GM18520 (cell line): Measurements from ENCODE around the gene PRKG1.

ENCODE experiments used
- ATAC-seq: cut with Tn5 transposase; IDR thresholded peaks from one replicate; pipeline ENCODE4 v1.9.1; 2021; ENCODE audit not compliant: unreplicated experiment

The PRKG1 gene

DNA sequence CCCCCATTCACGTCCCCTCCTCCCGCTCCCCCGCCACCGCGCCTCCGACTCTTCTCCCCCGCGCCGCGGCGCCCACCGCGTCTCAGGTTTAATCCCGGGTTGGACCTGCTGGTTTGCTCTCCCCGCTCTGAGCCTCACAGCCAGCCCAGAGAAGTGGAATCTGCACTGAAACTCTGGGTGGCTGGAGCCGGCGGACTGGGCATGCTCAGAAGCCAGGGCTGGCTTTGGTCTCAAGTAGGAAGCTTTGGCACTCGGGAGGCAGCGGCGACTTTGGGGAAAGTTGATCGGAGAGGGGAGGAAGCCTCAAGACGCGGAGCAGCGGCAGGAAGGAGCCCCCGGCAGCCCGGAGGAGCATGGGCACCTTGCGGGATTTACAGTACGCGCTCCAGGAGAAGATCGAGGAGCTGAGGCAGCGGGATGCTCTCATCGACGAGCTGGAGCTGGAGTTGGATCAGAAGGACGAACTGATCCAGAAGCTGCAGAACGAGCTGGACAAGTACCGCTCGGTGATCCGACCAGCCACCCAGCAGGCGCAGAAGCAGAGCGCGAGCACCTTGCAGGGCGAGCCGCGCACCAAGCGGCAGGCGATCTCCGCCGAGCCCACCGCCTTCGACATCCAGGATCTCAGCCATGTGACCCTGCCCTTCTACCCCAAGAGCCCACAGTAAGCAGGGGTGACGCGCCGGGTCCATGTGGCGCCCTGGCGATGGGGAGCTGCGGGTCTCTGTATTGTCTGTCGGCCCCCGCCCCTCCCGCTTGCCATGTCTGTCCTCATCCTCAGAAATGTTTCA is at the start of gene PRKG1:
Gene PRKG1 (plus strand): TSS at position 250 of the 791 bp plus-strand sequence.
- no peak for ATAC-seq

DNA sequence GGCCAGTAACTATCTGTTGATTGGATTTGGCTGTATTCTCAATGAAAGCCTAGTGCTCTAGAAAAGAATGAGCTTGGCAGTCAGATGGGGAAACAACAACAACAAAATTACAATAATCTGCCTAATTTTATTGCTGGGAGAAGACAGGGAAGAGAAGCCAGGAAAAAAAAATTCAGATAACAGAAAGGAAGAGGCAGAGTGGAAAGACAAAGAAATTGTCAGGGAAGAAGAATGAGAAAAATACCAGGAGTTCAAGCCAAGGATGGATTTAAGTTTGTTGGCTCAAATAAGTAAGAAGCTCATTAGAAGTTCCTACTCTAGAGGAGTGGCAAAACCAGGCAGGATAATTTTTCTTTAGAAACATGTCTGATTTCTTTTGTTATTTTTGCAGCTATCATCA is 45.9 kb upstream of the PRKG1 start:
- no peak for ATAC-seq

DNA sequence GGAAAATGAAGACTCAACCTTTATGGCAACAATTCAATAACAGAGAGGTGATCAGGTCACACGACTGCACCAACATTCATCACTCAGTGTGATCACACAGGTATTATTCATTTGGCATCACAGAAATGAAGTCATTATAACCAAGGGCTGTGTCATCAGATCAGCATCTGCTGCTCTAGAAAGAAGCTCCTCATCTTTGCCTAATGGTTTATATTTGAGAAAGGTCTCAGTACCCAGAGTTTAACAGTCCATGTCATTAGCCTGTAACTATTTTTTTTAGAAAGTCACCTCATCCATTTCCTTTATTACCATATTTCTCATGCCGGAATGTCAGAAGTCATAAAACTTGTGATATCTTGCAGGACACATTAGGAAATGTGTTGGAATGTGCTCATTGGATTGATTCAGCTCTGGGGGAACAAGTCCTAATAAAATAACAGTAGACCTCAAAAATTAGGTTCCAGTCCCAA is 45.1 kb upstream of the PRKG1 start:
- ATAC-seq: no peak

DNA sequence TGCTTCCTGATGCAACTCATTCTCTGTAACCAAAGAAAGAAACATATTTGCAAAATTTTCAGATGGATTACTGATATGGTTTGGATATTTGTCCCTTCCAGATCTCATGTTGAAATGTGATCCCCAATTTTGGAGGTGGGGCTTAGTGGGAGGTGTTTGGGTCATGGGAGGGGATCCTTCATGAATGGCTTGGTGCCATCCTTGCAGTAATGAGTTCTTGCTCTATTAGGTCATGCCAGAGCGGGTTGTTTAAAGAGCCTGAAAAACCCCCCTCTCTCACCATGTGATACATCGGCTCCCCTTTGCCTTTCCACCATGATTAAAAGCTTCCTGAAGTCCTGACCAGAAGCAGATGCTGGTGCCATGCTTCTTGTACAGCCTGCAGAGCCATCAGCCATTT is 43.8 kb upstream of the PRKG1 start:
- ATAC-seq: no peak

DNA sequence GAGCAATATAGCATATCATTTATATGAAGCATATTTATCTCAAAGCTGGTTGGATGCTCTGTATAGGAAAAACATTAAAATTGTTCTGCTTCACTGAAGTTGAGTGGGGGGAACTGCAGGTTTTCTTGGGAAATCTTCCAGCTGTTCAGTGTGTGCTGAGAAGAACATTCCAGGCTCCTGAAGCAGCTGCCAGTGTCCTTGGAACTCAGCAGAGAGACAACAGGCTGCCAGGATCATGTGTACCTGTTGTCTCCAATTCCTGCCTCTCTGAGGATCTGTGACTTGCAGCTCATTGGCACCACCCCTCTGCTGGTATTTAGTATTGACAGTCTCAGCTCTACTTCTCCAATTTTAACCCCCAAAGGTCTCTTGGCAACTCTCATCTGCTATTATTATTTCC is 42.3 kb upstream of the PRKG1 start:
- no peak for ATAC-seq

DNA sequence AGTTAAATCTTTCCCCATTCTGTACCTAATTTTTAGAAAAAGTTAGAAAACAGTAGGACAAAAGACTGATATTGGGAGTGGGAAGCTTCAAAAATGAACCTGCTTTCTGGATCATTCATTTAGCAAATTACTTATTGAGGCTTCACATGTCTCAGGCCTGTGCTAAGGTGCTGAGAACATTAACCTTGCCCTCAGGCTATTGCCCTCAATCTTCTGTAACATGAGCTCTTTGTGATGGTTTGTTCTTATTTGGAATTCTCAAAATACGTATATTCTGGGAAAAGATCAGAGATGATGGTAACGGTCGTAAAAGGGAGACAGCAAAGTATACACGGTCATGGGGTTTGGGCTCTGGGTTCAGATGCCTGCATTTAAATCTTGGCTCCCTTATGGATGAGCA is 39.5 kb upstream of the PRKG1 start:
- no peak for ATAC-seq

DNA sequence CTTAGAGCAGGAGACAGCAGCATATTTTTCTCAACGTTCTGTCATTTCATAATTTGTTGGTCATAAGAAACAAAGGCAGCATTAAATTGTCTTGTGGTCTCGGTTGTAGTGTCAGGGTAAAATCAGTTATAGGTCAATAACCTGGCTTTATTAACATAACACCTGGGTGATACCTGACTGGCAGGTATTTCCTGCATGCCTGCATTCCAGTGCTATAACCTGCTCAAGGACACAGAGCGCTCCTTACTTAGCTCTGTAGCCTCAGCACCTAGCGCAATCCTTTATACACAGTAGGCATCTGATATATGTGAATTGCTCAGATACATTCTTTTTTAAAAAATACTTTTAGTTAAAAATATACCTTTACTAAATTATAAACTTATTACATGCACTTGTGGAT is 38.9 kb upstream of the PRKG1 start:
- no peak for ATAC-seq

DNA sequence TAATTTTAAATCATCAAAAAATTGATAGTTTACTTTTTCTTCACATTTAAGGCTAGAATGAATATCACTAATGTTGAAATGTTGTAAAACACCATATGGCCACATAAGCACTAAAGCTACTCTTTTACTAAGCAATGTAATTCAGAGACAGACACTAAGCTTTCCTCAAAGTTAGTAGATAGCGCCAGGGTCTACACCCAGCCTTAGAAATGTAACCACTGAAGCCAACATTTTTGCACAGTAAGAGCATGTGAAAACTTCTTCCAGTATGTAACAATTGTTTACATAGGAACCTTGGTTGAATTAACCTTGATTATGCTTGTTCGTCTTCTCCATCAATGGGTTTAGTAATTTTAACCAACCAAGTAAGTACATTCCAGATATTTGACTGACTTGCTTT is 28.4 kb upstream of the PRKG1 start:
- no peak for ATAC-seq

DNA sequence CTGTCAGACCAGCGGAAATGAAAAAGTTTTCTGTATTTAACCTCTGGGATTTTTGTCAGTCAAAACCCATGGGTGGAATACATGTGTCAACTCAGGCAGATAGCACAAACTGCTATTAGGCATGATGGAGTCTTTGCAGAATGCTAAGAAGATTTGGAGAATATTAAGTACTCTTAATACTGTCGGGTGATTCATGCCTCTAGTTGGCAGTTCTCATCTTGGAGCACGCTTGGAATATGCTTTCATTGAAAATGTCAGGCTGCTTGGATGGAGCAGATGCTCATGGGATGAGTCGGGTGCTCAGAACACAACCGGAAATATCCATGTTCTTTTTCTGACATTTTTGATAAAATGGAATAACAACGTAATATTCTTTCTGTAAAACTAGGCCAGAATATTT is 27.6 kb upstream of the PRKG1 start:
- no peak for ATAC-seq

DNA sequence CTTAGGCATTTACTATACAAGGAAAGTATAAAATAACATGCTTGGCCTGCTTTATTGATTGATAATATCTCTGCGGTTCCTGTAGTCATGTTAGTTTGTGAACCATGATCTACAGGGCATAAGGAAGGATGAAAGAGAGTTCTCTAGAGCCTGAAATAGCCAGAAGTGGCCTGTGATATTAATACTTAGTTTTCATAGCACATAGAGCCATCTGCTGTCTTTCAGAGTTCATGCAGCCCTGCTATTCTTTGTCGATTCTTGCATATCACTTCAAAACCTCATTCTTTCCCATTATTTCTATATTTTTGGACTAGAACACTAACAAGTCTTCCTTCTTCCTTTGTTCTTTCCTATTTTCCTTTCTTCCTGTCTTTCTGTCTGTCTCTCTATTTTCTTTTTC is 26.4 kb upstream of the PRKG1 start:
- ATAC-seq: no peak

DNA sequence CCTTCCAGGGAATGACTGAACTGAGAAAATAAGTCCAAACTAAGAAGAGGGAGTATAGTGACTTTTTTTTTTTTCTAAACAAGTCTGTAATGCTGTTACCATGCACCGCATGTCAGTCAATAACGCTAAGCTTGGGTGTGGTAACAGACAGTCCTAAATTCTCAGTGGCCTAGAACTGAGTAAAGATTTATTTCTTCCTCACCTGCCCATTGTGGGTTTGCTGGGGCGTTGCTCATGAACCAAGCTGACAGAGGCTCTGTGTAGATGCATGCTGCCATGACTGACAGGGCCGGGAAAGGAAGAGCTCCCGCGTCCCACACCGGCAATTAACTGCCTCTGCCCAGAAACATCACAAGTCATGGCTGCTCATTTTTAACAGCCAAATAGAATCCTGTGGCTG is 25.5 kb upstream of the PRKG1 start:
- ATAC-seq: no peak

DNA sequence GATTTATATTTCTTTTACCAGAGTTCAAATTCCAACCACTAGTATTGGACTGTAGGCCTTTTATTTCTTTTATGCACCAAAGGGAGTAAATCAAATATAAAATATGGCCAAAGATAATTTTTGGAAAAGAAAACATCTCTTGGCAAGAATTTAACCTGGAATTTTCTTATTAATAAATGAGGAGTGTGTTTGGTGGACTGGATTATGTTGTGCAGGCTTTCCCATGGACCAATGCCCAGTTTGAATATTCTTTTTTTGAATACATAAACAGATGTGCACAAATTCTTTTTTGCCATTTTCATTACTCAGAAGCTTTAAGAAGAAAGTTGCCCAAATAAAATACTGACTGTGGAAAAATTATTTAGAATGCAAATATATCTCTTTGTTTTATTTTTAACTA is 22.1 kb upstream of the PRKG1 start:
- no peak for ATAC-seq

DNA sequence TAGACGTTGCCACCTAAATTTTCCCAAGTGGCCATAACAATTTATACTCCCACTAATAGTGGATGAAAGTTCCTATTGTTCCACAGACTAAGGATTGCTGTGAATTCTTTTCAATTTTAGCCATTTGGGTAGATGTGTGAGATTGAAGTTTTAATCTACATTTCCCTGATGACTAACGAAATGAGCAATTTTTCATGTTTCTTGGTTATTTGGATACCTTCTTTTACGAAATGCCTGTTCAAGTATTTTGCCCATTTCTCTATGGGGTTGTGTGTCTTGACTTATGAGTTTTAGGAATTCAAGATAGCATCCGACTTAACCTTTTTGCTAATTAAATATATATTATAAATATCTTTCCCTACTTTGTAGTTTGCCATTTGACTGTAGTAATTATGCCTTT is 16.4 kb upstream of the PRKG1 start:
- no peak for ATAC-seq

DNA sequence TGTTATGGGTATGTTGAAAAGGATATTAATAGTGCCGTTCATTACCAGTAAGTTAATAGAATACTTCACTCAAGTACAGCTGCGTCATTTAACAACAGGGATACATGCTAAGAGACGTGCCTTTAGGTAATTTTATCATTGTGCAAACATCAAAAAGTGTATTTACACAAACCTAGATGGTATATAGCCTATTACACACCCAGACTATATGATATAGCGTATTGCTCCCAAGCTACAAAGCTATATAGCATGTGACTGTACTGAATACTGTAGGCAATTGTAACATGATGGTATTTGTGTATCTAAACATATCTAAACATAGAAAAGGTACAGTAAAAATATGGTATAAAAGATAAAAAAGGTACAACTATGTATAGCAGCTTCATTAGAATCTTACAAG is 11.1 kb upstream of the PRKG1 start:
- ATAC-seq: no peak

DNA sequence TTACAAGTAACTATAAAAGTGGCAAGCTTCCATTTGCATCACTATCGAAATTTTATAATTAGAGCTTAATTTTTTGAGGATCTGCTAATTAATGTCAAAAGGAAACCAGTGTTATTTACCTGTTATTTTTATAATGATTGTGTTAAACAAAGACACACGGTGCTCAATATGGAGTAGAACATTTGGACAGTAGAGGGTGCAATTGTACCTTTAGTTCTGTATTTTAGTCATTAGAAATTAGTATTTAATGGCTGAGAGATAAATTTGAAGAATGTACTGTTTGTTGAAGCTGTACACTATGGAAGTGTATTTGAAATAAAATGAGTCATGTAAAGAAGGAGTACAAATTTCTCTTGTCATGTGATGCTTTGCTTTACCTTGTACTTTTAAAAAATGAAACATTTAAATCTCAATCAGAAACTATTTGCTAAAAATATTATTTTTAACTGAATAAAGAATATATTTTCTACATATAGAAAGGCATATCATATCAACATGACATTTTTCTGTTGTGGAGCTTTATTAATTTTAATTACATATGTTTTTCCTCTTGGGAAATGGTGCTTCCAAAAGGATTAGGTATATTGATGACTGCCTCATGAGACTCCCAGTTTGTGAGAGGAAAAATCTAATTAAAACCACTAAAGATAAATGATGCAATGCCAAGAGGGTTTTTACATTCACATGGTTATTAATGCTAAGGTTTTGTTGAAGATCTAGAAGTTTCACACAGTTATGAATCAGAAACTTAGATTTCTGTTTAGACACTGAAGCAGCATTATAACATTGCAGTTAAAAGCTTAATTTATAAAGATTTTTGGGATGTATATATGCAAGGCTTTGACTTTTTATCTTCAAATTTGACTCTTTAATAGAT is 10.4 kb upstream of the PRKG1 start:
- ATAC-seq: no peak

DNA sequence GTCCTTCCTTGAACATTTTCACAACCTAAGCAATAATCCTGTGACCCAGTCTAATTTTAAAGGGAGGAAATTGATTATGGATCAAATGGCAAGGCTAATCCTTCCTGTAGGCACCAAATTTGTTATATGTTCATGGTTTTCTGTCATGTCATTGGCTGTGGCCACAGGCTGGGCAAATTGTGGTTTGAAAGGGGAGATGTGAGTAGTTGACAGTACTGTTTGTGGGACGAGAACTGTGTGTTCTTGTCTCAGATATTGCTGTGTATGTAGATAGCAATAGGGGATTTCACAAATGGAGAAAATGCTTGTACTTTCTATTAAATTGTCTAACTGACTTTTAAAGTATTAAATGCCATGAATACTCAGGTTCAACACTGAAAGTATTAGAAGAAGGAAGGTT is 8.1 kb upstream of the PRKG1 start:
- ATAC-seq: no peak

DNA sequence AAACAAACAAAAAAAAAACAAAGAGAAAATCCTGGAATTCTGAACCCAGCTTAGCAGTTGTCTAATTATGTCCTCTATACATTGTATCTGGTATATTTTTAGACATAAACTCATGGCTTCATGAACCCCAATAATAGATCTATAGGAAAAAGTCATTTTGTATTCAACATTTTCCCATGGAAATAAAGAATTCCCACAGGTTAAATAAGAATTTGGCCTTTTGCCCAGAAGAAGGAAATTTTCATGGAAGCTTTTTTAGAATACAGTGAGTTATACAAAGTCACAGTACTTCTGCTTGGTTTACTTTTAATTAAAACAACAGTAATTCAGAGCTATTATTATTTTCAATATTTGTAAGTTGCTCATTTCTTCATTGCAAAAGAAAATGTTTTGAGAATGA is 2.1 kb upstream of the PRKG1 start:
- ATAC-seq: no peak

DNA sequence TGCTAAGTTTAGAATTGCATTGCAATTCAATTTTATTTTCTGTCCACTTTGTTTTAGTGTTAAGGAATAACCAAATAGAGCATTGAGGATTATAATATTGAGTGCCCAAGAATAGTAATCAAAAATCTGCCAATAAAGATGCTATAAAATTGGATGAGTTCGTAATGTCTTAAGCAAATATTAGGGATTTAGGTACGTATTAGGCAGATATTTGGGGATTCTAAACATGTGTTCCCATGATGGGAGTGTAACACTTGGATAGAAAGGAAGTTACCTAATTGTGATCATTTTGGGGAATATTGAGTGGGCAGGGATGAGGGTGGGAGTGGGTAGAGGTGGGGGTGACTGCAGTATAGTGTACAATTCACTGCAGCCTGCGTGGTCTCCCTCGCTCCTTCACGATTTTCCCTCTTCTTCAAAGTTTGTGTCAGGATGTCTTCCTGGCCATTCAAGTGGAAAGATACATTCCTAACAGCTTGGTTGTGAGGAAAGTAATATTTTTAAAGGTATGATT is 1.3 kb upstream of the PRKG1 start:
- ATAC-seq: no peak

DNA sequence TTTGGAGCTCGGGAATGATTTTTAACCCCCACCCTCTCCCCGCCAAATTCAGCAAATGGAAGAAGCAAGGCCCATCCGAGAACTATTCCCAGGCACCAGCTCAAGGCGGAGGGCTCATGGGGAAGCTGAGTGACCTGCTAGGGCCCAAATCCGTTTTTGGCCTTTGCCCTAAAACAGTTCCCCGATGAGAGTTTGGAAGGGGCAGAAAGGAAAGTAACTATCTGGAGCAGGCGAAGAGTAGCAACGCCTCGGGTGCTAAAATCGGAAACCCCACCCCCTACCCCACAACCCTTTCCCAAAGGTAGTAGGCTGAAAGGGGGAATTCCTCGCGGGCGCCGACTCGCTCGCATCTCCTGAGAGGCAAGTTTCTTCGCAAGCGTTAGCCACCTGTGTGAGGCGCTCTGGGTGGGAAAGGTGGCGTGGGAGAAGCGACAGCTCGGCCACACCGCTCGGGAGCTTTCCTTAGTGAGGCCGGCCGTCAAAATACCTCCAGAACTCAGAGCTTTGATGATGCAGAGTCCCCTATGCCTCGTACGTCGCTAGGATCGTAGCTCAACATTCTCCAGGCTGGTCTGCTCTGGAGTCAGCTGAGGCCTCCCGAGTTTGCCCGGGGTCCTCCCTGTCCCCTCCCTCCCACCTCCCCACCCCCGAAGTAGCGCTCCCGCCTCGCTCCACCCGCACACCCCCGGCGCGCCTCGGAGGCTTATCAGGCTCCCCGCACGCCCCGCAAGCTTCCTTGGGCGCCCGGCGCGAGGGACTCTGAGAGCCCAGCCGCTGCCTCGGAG is 642 bp upstream of the PRKG1 start:
- no peak for ATAC-seq

DNA sequence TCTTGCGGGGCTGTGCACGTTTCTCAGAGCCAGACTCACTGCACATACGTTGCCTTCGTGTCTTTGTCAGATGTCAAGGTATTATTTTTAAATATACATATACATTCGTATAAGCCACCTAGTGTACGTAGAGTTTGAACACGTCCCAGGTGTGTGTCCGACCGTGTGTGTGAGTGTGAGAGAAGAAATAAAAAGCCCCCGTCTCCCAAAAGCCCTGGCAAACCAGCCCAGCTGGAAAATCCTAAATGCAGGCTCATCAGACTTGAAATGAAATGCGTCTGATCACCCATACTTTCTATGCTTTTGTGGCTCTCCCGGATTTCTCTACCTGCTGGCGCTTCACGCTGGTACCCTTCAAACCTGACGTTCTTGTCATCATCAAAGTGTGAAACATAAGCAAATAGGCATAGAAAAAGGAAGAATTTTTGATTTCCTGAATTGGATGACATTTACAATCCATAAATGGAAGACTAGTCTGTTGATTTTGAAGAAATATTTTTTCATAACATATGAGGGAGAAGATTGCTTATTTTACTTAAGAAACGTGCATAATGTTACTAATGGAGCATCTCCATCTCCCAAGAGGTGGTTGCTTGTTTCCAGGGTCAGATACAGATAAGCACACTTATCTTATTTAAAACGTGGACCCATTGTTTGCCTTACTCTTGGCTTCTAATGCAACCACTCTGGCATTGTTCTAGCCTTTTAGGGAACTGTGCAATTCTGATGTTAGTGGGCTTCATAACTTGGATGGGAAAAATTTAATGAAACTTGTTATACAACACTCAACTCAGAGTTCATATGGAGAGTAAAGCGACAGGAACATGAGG is 971 bp downstream of the PRKG1 start:
- ATAC-seq: no peak
